Ovary (tissue), 9 donors: ENCODE measurements around the gene CXCL16. TPM values are rescaled to one million over a fixed set of nuclear protein-coding genes. Genes with fewer than 3 reads are reported as not detected.

Experiments used
- DNase-seq, 5 donors: peaks; one replicate each; pipeline ENCODE4 v3.0.0-alpha.2; 2019 to 2020
- H3K27ac ChIP-seq, 2 donors: fragments of 200-600 bp; one replicate each; pipeline versions ENCODE4 v1.5.1 to v1.8.0; 2019 to 2022
- H3K27me3 ChIP-seq: fragments of 200-600 bp; one replicate; pipeline ENCODE4 v1.8.0; 2022
- H3K36me3 ChIP-seq: fragments of 200-600 bp; sonication (generic); one replicate; pipeline ENCODE4 v1.5.1; 2019
- H3K4me1 ChIP-seq: one replicate; pipeline ENCODE4 v1.8.1; 2013; ENCODE audit warnings: mild to moderate bottlenecking, moderate library complexity; ENCODE audit not compliant: insufficient read depth
- H3K4me3 ChIP-seq: fragments of 200-600 bp; sonication (generic); one replicate; pipeline ENCODE4 v1.5.1; 2017
- H3K9me3 ChIP-seq, 2 donors: fragments of 200-600 bp in 1 of 2; sonication (generic) in 1 of 2; one replicate each; pipeline versions ENCODE4 v1.5.1 to v1.8.1; 2013 to 2019; ENCODE audit warnings: mild to moderate bottlenecking in 1 of 2, moderate library complexity in 1 of 2
- CTCF ChIP-seq, 3 donors: fragments of 450-650 bp in 2 of 3; fragments of 200-600 bp in 1 of 3; IDR thresholded peaks; one replicate each; pipeline versions ENCODE4 v1.5.1 to v1.8.0; 2016 to 2022; ENCODE audit warnings: antibody characterized with exemption in 3 of 3, mild to moderate bottlenecking in 1 of 3
- EP300 ChIP-seq: sonication (generic); formaldehyde crosslinking; IDR thresholded peaks from one replicate; pipeline ENCODE4 v1.6.1; 2017; ENCODE audit warnings: antibody characterized with exemption
- POLR2A ChIP-seq: fragments of 450-650 bp; IDR thresholded peaks from one replicate; pipeline ENCODE4 v1.6.1; 2017; ENCODE audit warnings: antibody characterized with exemption, mild to moderate bottlenecking, moderate library complexity
- WGBS, 3 donors: extraction: QIAGEN DNeasy Blood & Tissue Kit in 1 of 3; methylation state at CpG; one replicate each; pipeline versions ENCODE4 v1.1.5 to v1.1.7; 2013 to 2017; 5-methylcytosine and 5-hydroxymethylcytosine counted together
- intact Hi-C, 4 donors: fragments of 100-400 bp; cut with DNase I; formaldehyde crosslinking; loops; one replicate each; pipeline versions ENCODE4 v1.11.0 to v1.15.1; 2022 to 2023
- polyA plus RNA-seq, 2 donors: library from polyadenylated mRNA; stranded (reverse); fragments of 200-250 nt in 1 of 2; fragments of 350-450 nt in 1 of 2; fragmentation: Illumina TruSeq in 1 of 2; extraction: RNeasy Lipid Tissue Mini Kit (QIAGEN cat#74804) in 1 of 2; gene quantifications; one replicate each; pipeline ENCODE4 v1.2.3, GENCODE V29; 2013 to 2014
- total RNA-seq, 7 donors: library from RNA; depleted of rRNA in 2 of 7; stranded (reverse); fragments of >200 nt in 2 of 7; fragmentation: NEBNext Ultra II Directional in 3 of 7; extraction: Animal tissue kit (Norgen Biotek cat#: 25700) in 3 of 7; gene quantifications; one replicate each; pipeline versions ENCODE4 v1.1.0 to v1.2.4, GENCODE V29; 2016 to 2023
- donor health status: DM: no; HTN: no; CAD: no; lungs with moderate emphysema.
- donor health status: DM: no; HTN: no; CAD: no.
- donor health status: Bipolar disorder and iron deficiency.
- donor health status: DM: yes; HTN: yes; CAD: no.
- donor health status: DM: no; HTN: no; CAD: no.
- donor health status: DM: yes; HTN: yes; CAD: no.

The CXCL16 gene
- total and polyA plus RNA-seq, 9 donors = 5.8 to 41.6 (median 16.8) TPM

- WGBS, 3 donors = 78 to 85% (median 85%) methylated on average over 9 of the region's 9 CpGs
- Histone ChIP-seq H3K27ac (no peak overlapping the region), H3K36me3 (no peaks in the 10 kb centered on the region), H3K4me1 (peaks cover 2% of the 10 kb centered on the region), H3K27me3 (no peaks in the 10 kb centered on the region), H3K9me3 (no peaks in the 10 kb centered on the region), H3K4me3 (no peak overlapping the region)
- intact Hi-C loops = no loop called here
- DNase-seq = no peak
- no peak for TF ChIP-seq POLR2A
- TF ChIP-seq CTCF (IDR thresholded peaks at IDR 0.05) = no peak
- TF ChIP-seq EP300 = no peak
Observed at GRCh38 chr17:4725646-4726310, 13.9 kb downstream of the CXCL16 start.

- no peak overlapping the region for H3K27ac ChIP-seq
- TF ChIP-seq CTCF (IDR thresholded peaks at IDR 0.05) (no peak), EP300 (no peak), POLR2A (no peak)
- DNase-seq = no peak
- no peaks in the 10 kb centered on the region for H3K27me3 ChIP-seq
- no peaks in the 10 kb centered on the region for H3K9me3 ChIP-seq
- H3K4me3 ChIP-seq = no peak overlapping the region
- no peaks in the 10 kb centered on the region for H3K4me1 ChIP-seq
- H3K36me3 ChIP-seq = no peaks in the 10 kb centered on the region
- 71 to 77% (median 75%) methylated on average over 5 of the region's 5 CpGs for WGBS, 3 donors
- intact Hi-C loops = no loop called here
Observed at GRCh38 chr17:4724650-4725049, 15.1 kb downstream of the CXCL16 start.

GRCh38 chr17:4722678-4723240, 17.0 kb downstream of the CXCL16 start:
- TF ChIP-seq POLR2A (no peak), EP300 (no peak), CTCF (IDR thresholded peaks at IDR 0.05) (no peak)
- Histone ChIP-seq H3K27ac (no peak overlapping the region), H3K9me3 (no peaks in the 10 kb centered on the region), H3K4me3 (no peak overlapping the region), H3K4me1 (no peaks in the 10 kb centered on the region), H3K36me3 (no peaks in the 10 kb centered on the region), H3K27me3 (no peaks in the 10 kb centered on the region)
- WGBS, 3 donors = 83 to 84% (median 84%) methylated on average over 16 of the region's 16 CpGs
- DNase-seq = no peak
- intact Hi-C loops = no loop called here

- 30 to 51% (median 35%) methylated on average over 20 of the region's 20 CpGs for WGBS, 3 donors
- intact Hi-C loops = no loop called here
- TF ChIP-seq POLR2A (no peak), CTCF (IDR thresholded peaks at IDR 0.05) (no peak), EP300 (no peak)
Observed at GRCh38 chr17:4721203-4722135, 18.3 kb downstream of the CXCL16 start.

More at GRCh38 chr17:4721203-4722135, 18.3 kb downstream of the CXCL16 start:
- peak in 1 of 5 donors; percentile 55 for DNase-seq
- H3K27me3 ChIP-seq = no peaks in the 10 kb centered on the region
- no peaks in the 10 kb centered on the region for H3K9me3 ChIP-seq
- no peaks in the 10 kb centered on the region for H3K4me1 ChIP-seq
- peak overlapping the region in 1 of 2 donors; percentile 80 for H3K27ac ChIP-seq
- H3K4me3 ChIP-seq = no peak overlapping the region
- no peaks in the 10 kb centered on the region for H3K36me3 ChIP-seq
